DOHH2 (cell line): ENCODE data around the gene FASTK.

Source experiments
- EZH2phosphoT487 ChIP-seq: fragments of 200-600 bp; sonication (generic); IDR thresholded peaks from 2 replicates; pipeline ENCODE4 v1.6.1; 2017; ENCODE audit warnings: borderline replicate concordance, mild to moderate bottlenecking, antibody characterized with exemption, low read length, moderate library complexity, mixed read lengths
- TF ChIP-seq, protein P1 (sequence below): fragments of 200-600 bp; sonication (generic); IDR thresholded peaks from one replicate; pipeline ENCODE4 v1.5.1; 2014; ENCODE audit warnings: antibody characterized with exemption, mild to moderate bottlenecking, low read depth, low read length; ENCODE audit not compliant: poor library complexity, severe bottlenecking

DNA sequence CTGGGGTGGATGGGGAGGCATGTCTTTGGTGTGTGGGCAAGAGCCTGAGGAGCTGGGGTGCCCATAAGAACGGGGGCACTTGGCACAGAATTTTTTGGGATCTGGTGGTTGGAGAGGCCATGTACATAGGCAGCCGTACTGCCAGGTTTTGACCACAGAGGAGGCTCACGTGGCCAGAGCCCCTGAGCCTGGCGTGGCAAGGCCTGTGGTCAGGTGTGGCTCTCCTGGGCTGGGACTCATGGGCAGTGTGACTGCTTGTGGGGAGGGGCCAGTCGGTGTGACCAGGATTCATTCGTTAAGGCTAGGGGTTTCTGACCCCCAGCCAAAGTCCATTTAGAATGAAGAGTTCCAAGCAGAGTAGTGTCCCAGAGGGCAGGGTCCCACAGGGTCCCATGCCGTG lies 43.9 kb upstream of the FASTK start:
- TF ChIP-seq, protein P1, sequence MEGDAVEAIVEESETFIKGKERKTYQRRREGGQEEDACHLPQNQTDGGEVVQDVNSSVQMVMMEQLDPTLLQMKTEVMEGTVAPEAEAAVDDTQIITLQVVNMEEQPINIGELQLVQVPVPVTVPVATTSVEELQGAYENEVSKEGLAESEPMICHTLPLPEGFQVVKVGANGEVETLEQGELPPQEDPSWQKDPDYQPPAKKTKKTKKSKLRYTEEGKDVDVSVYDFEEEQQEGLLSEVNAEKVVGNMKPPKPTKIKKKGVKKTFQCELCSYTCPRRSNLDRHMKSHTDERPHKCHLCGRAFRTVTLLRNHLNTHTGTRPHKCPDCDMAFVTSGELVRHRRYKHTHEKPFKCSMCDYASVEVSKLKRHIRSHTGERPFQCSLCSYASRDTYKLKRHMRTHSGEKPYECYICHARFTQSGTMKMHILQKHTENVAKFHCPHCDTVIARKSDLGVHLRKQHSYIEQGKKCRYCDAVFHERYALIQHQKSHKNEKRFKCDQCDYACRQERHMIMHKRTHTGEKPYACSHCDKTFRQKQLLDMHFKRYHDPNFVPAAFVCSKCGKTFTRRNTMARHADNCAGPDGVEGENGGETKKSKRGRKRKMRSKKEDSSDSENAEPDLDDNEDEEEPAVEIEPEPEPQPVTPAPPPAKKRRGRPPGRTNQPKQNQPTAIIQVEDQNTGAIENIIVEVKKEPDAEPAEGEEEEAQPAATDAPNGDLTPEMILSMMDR: no peak
- no peak for TF ChIP-seq EZH2phosphoT487
